PFSK-1 (cell line): ENCODE measurements around the gene MARCHF3.
A peak's percentile ranks its signal among the peaks of the same experiment; 100 is the strongest.

Source experiments
- FOXP2 ChIP-seq: optimal IDR thresholded peaks from 2 replicates; pipeline ENCODE3; 2011; ENCODE audit warnings: borderline replicate concordance, control low read depth, inconsistent platforms; ENCODE audit not compliant: insufficient read depth; ENCODE audit errors: extremely low read length, extremely low read depth
- POLR2AphosphoS5 ChIP-seq: IDR thresholded peaks from 2 replicates; pipeline ENCODE4 v1.6.1; 2012; ENCODE audit warnings: low read depth, mild to moderate bottlenecking, control low read depth, low read length, moderate library complexity
- REST ChIP-seq, 2 experiments: IDR thresholded peaks; 2 replicates each; pipeline versions ENCODE4 v1.6.1 to v1.8.0; 2011 to 2012; ENCODE audit warnings: low read depth in 2 of 2, low read length in 2 of 2, control low read depth in 1 of 2, inconsistent platforms in 1 of 2, mild to moderate bottlenecking in 1 of 2, moderate library complexity in 1 of 2; ENCODE audit not compliant: insufficient read depth in 1 of 2
- SIN3A ChIP-seq: IDR thresholded peaks from 2 replicates; pipeline ENCODE4 v1.6.1; 2012; ENCODE audit warnings: mild to moderate bottlenecking, low read length, moderate library complexity, borderline replicate concordance; ENCODE audit not compliant: insufficient read depth
- TAF1 ChIP-seq: IDR thresholded peaks from 2 replicates; pipeline ENCODE4 v1.6.1; 2012; ENCODE audit warnings: low read length, control low read depth, borderline replicate concordance; ENCODE audit not compliant: insufficient read depth

MARCHF3 gene

GRCh38 chr5:126897851-126898630 is 132.3 kb downstream of the MARCHF3 start:
- no peak for TF ChIP-seq POLR2AphosphoS5

DNA sequence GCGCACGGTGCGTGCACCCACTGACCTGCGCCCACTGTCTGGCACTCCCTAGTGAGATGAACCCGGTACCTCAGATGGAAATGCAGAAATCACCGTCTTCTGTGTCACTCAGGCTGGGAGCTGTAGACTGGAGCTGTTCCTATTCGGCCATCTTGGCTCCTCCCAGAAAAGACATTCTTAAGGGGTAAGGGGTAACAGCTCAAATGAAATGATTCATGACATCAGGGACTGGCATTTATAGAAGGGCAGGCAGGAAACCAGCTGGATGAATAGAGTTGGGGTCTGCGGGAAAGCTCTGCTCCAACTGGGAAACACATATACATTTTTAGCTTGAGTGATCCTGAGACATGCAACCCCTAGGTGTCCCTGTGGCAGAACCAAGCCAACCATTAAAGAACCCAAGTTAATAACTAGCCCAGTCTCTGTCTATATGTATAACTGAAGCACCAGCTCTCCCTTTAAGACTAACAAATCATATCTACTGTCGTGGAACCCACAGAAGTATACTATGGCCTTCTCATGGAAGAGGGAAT is 134.1 kb downstream of the MARCHF3 start:
- TF ChIP-seq POLR2AphosphoS5 (no peak), SIN3A (no peak), FOXP2 (no peak), REST (IDR thresholded peaks at IDR 0.05; ENCODE audit: insufficient read depth in 1 of 2, low read depth in 2 of 2, low read length in 2 of 2) (no peak), TAF1 (no peak)

- TF ChIP-seq TAF1 = no peak
- TF ChIP-seq REST (IDR thresholded peaks at IDR 0.05; ENCODE audit: insufficient read depth in 1 of 2, low read depth in 2 of 2, low read length in 2 of 2) = no peak
- TF ChIP-seq POLR2AphosphoS5 = no peak
- TF ChIP-seq FOXP2 = no peak
- no peak for TF ChIP-seq SIN3A
Measured at GRCh38 chr5:126888175-126888574, 142.2 kb downstream of the MARCHF3 start.

GRCh38 chr5:126884269-126884819 is 146.0 kb downstream of the MARCHF3 start:
- peak; percentile 58; the same call in 1 of the 2 replicates for TF ChIP-seq SIN3A
- no peak for TF ChIP-seq POLR2AphosphoS5
- no peak for TF ChIP-seq TAF1
- 0 out of 4 replicates have a peak, but pooled peaks of 1 of the 2 experiments have one; percentile 4 for TF ChIP-seq REST (IDR thresholded peaks at IDR 0.05; ENCODE audit: insufficient read depth in 1 of 2, low read depth in 2 of 2, low read length in 2 of 2)

- TF ChIP-seq POLR2AphosphoS5 = no peak
- TF ChIP-seq SIN3A = no peak
- no peak for TF ChIP-seq FOXP2
- TF ChIP-seq REST (IDR thresholded peaks at IDR 0.05; ENCODE audit: insufficient read depth in 1 of 2, low read depth in 2 of 2, low read length in 2 of 2) = no peak
- TF ChIP-seq TAF1 = no peak
Measured at GRCh38 chr5:126883564-126884245, 146.7 kb downstream of the MARCHF3 start.
